ENCODE measurements around the gene PHEX.

PHEX gene

DNA sequence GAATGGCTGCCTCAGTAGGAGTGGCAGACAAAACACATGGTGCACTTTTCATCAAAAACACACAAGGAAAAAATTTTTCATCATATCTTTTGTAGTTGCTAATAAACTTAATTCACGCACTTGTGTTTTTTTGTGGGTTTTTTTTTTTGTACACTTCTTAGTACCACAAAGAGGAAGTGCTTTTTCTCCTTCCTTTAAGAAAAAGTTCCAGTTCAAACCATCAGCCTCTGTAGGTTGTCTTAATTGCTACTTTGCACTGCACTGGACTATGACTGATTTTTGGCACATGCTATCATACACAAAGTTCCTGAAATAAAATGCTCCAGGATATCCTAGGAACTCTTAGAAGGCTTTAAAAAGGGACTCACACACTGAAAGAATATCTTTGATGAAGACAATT is at the start of gene PHEX:
Gene PHEX (plus strand): TSS at position 242 of the 400 bp plus-strand sequence. CDS start 681 bp downstream, outside the sequence.
- DNase-seq, result no peak

DNA sequence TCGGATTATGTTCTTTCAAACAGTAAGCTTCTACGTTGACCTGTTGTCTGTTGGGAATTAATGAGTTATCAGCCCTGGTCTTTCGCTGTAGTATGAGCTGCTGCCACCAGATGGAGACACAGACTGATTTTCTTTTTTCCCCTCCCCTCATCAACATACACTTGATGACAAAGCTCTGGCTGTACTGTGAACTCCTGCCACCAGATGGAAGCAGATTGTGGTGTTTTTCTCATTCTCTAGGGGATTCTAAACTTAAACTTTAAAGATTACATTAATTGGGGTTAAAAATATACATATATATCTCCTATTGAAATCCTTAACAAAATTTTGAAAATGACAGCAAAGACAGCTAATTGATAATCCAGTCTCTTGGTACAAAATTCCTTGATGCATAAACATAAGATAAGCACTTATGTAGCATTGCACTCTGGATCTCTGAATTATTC is 46.8 kb upstream of the PHEX start:
- peak; percentile 1 to 60 for DNase-seq

DNA sequence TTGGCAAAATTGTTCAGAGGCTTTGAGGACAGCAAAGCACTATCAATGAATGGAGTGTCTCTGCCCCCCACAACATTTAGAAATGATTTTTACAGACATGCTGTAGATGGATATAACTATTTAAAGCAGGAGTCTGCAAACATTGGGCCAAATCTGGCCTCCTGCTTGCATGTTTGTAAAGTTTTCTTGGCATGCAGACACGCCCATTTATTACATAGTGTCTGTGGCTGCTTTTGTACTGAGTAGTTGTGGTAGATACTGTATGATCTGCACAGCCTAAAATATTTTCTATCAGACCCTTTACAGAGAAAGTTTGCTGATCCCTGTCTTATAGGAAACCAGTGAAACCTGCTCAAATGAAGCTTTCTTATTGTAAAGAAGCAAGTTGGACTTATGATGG is 45.5 kb upstream of the PHEX start:
- no peak for DNase-seq

DNA sequence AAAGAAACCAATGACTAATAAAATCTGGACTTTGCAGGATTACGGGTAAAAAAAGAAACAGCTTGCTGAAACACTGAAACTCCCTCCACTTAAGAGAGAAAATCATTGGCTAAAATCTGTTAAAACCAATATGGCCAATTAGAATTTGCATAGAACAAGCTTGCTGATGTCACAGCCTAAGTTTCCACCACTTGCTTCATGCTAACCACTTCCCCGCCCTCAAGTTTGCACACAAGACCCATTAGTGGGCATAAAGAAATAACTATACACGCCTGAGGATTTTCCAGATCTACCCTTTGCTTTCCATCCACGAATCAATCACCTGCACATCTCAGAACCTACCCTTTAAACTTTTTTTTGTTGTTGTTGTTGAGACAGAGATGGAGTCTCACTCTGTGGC is 42.7 kb upstream of the PHEX start:
- no peak for DNase-seq

DNA sequence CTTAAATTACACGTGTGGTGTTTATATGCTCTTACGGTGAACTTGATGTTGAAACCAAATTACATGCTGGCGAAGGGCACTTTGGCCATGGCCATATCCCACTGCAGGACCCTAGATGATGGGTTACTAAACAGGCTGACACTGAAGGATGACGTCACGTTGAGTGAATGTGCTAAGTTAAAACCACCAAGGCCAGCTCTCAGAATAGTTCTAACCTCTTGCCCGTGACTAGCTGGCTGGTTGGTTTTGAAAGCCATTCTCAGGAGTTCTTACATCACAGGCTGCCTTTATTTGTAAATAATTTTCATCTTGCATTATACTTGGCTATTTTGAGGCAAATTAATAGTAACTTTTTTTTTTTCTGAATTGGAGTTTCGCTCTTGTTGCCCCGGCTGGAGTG is 41.3 kb upstream of the PHEX start:
- DNase-seq, result no peak

DNA sequence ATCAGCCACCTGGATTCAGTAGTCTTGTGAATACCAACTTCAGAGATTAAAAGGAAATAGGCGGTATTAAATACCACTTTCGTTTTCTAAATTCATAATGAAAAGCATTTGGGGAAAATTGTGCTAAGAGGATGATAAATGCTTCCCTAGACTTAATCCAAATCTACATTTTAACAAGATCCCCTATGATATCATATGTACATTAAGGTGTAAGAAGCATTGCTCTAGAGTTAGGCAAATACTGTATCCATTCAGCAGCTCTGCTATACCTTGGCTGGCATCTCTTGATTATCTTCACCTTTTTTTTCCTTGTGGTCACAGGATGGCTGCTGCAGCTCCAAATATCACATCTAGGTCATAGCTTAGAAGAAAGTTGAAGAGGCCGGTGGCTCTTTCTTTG is 40.6 kb upstream of the PHEX start:
- DNase-seq, result no peak

DNA sequence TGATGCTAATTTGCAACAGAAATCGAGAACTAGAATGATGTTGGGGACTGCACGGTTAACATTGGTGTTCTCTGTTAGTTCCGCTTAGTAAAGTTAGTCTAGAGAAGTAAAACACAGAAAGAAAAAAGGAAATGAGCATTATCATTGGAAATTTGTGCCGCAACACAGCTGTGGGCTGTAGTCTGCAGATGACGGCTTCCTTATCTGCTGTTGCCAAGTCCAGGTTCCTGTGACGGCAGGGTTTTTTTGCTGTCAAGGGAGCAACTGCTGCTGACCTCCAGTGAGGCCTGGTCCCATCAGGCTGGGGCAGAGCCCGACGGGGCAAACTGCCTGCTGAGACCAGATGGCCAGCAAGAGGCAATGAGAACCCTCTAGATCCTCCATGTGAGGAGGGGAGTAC is 38.9 kb upstream of the PHEX start:
- DNase-seq, result peak in 1 of 2 donors; percentile 5

DNA sequence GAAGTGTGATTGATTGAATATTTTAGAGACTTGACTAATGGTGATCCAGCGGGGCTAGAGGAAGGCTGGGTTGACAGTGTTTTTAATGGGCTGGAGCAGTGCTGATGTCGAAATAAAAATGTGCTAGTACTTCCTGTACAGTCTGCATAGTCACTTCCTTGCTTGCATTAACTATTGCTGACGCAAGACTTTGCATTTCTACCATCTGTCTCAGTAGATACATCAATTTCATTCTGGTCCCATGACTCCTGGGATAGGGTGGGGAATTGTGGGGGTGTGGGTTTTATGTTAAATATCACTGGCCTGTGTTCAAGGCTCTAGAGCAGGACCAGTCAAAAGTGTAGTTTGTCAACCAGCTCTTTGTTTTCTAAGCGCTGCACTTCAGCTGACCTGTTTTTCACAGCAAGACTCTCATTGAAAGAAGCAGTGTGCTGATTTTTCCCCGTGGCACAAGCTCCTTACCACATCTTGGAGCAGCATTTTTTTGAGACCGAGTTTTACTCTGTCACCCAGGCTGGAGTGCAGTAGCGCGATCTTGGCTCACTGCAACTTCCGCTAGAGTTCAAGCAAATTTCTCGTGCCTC is 35.2 kb upstream of the PHEX start:
- peak in 1 of 2 donors; percentile 27 for DNase-seq

DNA sequence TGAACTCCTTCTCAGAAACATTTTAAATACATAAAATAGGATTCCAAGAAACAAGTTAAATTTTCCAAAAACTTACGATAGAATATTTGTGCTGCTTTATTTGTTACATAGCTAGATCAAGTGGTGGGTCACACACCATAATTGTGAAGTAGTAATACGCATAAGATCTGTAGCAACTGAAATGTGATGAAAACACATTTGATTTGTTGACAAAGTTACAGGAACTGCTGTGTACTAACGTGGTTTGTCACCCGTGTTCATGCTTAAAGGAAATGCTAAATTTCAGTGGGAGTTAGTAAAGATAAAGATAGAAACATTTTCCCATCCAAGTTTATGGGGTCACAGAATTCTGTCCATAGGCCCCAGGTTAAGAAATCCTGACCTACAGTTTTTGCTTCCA is 34.1 kb upstream of the PHEX start:
- DNase-seq, result no peak

DNA sequence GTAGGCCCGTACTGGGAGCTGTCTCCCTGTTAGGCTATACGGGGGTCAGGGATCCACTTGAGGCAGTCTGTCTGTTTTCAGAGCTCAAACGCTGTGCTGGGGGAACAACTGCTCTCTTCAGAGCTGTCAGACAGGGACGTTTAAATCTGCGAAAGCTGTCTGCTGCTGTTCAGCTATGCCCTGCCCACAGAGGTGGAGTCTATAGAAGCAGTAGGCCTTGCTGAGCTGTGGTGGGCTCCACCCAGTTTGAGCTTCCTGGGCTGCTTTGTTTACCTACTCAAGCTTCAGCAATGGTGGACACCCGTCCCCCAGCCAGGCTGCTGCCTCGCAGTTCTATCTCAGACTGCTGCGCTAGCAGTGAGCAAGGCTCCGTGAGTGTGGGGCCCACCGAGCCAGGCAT is 27.3 kb upstream of the PHEX start:
- no peak for DNase-seq

DNA sequence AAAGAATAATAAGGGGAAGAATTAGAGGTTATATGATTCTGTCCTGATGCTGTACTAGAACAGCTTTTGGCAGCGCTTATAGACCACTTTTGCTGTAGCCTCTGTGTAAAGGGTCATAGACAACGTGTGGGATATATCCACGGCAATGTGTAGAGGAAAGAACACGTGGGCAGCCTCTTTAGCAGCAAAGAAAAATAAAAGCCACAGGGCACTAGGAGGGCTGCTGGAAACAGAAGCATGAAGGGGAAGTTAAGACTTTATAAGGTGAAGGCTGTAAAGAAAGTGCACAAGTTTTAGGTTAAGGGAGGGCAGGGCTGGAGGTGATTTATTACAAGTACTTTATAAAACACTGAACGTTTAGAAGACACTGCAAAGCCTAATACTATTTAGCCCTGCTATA is 20.1 kb upstream of the PHEX start:
- DNase-seq, result no peak

DNA sequence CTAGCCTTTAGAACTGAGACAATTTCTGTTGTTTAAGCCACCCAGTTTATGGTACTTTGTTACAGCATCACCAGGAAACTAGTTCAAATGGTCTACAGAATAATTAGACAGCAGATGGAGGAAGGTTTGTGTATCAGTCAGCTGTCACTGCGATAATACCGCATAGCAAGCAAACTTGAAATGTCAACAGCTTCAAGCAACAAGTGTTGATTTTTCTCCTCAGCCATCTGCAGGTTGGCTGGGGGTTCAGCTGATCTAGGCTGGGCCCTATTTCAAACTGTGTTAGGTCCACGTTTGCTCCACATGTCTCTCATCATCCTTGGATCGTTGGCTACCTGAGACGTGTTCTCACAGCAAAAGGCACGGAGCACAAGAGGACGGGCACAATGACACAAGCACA is 19.2 kb upstream of the PHEX start:
- no peak for DNase-seq

DNA sequence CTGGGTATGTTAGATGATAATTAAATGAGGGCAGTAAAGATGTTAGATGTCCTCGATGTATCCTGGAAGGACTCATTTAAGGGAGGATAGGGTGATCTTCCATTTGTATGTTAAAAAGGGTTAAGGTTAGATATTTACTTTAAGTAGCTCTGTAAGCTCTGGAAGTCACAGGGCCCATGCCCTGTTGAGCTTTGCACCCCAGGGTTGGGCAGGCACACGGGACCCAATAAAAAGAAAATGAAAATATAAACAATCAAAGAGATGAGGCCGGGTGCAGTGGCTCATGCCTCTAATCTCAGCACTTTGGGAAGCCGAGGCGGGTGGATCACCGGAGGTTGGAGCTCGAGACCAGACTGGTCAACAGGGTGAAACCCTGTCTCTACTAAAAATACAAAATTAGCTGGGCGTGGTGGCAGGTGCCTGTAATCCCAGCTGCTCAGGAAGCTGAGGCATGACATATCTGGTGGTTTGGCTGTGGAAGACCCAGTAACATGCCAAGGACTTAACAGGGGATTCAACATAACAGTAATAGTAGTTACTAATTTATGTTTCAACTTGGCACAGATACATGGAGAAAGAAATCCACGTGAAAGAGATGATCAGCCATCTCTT is 16.9 kb upstream of the PHEX start:
- DNase-seq, result no peak

DNA sequence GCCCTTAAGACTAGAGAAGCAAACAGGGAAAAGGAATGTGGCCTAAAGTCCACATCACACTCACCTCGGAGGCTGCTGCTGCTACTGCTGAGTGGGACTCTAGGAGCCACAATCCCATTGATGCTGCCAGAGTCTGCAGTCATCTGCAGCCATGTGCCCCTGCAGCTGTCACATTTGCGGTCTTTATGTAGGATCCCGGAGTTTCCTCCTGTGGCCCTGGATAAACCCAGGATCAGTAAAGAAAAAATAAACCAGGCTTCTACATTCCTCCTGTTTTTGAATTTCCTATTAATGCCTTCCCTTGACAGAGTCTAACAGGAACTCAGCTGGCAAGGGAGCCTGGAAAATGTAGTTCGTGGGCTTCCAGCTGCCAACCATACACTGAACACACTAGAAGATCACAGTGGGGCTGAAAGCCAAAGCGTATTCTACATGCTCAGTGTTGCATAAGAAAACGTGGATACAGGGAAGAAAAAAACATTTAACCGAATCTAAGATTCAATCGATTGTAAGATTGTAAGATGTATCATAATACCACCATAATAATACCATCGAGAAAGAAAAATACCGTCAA is 10.3 kb upstream of the PHEX start:
- DNase-seq, result no peak

DNA sequence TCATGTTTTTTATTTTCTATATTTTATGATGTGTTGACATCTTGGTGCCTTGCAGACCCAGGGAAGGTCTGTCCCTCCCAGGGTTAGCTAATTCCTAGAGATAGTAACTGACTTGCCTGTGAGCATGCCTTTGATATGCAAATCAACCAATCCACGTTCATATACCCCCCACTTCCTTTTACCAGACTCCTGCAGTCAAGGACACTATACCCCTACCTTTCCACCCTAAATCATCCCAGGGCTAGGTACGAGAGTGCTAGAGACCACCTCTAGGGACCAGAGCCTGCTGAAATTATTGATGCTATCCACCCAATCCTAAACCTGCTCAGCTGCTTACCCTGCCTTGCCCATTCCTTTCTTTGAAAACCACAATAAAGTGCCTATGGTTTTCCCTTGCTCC is 7.5 kb upstream of the PHEX start:
- no peak for DNase-seq

DNA sequence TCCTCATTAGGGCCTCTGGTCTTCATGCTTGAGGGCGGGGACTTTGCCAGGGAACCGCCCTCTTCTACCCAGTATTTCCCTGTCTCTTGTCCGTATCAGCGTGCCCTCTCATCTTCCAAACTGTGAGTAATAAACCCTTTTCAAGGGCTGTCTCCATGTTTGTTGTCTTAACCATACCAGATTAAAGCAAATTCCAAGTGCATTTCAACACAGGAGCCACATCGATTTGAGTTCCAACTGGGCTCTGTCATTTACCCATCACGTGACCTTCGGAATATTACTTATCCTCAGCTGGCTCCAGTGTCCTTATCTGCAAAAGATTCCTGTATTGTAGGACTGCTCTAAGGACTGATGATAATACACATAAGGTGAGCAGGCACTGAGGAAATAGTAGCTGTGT is 6.4 kb upstream of the PHEX start:
- no peak for DNase-seq

DNA sequence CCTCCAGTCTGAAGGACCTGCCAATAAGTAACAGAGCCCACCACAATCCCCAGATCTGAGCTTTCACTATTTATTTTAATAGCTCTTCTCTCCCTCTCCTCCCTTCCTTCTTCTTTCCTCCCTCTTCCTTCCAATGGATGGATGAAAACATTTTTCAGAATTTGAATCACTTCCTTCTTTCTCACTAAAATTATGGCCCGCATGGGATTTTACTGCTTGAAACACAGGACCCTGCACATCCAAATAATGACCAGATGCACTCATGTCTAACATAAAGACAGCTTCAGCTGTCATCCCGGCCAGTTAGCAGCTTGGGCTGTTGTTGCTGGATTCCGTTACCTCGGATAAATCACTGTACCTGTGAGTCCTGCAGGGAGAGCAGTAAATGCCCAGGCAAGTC is 5.4 kb upstream of the PHEX start:
- no peak for DNase-seq

DNA sequence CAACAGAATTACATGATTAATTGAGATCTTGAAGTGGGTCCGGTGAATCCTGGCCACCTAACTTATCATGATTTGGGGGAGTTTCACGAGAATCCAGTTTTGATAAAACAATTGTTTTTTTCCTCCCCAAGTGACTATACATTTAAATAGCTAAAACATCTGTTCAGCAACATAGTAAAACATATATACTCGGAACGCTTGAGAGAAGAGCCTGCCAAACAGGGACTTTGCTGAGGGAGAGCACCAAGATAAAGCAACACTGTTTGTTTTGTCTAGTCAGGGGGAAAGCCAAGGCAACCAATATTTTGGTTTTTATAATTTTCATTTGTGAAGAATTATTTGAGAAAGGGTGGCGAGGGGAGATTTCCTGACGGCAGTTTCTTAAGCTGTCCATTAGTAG is 381 bp downstream of the PHEX start:
- no peak for DNase-seq

DNA sequence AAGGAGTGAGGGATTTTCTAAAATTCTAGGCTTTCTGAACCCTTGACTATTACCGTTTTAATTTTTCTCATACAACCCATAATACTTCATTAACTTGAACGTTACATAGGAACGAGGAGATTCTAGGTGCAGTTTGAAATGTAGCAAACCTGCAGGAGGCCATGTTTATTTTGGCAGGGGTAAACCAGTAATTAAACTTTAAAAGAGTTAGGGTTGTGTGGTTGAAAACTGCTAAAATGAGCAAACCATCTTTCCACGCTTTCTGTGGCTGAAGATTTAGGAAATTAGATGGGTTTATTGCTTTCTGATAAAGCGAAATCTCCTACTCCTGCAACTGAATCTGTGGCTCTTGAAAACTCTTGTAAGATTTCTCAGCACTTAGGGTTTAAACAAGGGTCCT is 1.7 kb downstream of the PHEX start:
- DNase-seq, result no peak

DNA sequence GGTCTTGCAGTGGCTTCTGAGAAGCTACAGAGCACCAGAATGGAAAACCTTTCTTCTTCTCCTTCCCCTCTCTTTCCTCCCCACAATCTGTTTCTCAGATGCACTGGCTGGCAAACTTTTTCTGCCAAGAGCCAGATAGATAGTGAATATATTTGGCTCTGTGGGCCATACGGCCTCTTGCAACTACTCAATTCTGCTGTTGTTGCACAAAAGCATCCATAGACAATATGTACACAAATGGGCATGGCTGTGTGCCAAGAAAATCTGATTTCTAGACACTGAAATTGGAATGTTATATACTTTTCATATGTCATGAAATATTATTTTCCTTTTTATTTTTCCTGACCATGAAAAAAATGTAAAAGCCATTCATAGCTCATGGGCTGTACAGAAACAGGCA is 3.1 kb downstream of the PHEX start:
- DNase-seq, result no peak

DNA sequence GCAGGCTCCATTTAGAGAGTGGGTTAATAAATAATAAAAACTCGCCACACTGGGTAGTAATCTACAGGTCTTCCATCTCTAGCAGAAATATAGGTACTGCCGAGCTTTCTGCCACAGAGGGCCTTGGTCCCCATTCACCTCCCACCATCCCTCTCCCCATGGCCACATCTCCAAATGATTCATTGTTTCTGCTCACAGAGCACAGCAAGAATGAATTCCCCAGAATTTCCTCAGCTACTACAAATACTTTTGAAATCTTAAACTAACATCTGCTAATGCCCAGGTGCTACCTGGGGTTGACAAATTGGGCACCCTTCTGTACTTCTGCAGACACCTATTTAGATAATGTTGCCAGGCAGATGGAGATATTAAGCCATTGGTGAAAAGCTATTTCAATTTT is 5.1 kb downstream of the PHEX start:
- DNase-seq, result no peak

DNA sequence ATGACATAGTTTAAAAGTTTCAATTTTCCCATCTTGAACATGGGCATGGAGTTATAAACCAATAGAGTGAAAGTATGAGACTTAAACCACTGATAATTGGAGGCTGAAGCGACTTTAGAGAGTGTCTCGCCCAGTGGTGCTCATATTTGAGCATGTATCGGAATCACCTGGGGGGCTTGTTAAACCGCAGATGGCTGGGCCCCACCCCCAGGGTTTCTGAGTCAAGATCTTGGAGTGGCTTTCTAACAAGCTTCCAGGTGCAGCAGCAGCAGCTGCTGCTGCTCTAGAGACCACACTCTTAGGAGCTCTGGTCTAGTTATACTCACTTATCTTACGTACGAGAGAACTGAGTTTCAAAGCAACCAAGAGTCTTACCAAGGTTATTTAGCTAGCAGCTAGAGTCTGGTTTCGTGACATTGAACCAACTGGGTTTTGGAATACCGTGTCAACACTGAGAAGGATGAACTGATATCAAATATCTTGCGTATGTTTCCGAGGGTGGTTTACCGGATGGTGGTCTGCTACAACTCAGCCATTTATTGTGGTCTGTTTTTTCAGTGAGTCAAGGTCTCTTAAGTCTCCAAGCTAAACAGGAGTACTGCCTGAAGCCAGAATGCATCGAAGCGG is 5.9 kb downstream of the PHEX start:
- no peak for DNase-seq

DNA sequence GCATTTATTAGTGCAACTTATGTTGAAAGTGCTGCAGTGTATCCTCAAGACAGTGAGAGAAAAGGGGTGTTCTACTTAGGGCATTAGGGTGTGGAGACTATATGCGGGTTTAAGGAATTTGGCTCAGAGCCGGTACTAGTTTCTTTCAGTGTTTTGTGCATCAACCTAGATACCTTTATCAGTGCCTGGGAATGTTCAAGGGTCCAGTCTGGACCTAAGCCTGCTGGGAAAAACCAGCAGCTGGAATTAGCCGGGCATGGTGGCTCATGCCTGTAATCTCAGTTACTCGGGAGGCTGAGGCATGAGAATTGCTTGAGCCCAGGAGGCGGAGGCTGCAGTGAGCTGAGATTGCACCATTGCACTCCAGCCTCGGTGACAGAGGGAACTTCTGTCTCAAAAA is 7.4 kb downstream of the PHEX start:
- DNase-seq, result no peak

DNA sequence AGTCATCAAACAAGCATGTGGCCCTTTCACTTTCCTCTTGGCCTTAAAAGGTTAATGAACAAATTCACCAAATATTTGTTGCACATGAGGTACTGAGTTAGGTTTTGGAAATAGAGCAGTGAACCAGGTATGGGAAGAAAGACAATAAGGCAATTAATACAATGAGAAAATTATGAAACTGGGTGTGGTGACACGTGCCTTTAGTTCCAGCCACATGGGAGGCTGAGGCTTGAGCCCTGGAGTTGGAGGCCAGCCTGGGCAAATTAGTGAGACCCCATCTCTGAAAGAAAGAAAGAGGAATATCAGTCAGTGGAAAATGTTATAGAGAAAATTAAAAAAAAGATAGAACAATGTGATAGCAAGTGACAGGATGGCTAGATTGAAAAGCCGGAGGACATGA is 8.1 kb downstream of the PHEX start:
- no peak for DNase-seq
